GM19351 (cell line): ENCODE data around the gene NID1.
A peak's percentile ranks its signal among the peaks of the same experiment; 100 is the strongest.
"Not testable (repeated sequence)": the region's sequence is repeated elsewhere in the genome, so short reads cannot be mapped to it uniquely, and the experiment has no call there.

Experiments used
- ATAC-seq: cut with Tn5 transposase; IDR thresholded peaks from one replicate; pipeline ENCODE4 v1.9.1; 2021; ENCODE audit warnings: mild to moderate bottlenecking, moderate library complexity; ENCODE audit not compliant: unreplicated experiment

NID1 gene

DNA sequence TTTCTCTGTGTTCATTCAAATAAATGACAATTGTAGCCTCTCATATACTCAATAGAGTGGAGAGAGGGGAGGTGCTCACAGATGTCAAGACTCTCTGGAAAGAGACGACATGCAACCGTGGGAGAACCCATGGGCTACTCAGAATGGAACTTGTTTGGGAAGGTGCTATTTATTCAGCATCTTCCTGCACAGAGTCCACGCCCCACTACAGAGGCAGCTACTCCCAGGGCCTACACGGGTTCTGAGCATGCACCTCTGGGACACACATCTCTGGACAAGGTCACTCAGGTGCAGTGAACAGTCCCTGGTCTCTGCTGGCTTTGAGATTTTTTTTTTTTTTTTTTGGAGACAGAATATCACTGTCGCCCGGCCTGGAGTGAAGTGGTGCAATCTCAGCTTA lies 64.1 kb downstream of the NID1 start:
- no peak for ATAC-seq

DNA sequence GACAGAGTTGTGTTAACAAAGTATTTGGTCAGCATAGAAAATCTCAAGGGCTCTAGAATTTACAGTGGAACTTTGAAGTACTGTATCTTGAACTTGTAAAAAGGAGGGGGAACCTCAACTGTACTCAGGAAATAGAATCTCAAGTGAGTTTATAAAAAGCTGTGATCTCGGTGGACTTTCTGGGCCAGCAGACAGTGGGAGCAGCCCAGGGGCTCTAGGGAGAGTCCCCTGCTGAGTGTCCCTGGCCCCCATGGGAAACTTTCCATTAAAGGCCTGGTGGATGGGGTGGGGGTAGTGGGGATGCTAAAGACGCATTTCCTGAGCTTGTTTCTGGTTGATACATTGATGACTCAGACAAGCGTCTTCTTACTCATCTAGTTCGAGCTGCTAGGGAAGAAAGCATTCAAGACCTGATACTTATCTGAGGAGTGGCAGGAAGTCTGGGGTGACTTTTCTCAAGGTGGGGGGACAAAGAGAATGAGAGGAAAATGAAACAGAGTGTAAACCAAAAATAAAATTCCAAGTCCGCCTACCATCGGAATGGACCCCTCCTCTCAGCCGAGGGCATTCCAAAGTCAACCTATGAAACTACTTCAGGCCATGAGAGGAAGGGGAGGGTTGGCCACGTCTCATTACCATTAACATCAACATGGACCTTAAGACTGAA lies 65.5 kb downstream of the NID1 start:
- peak; percentile 76 for ATAC-seq

GRCh38 chr1:235998812-235999211 lies 66.1 kb downstream of the NID1 start:
- ATAC-seq, result peak; percentile 41

- no peak for ATAC-seq
These were observed 67.0 kb downstream of the NID1 start for GRCh38 chr1:235997931-235998330.

DNA sequence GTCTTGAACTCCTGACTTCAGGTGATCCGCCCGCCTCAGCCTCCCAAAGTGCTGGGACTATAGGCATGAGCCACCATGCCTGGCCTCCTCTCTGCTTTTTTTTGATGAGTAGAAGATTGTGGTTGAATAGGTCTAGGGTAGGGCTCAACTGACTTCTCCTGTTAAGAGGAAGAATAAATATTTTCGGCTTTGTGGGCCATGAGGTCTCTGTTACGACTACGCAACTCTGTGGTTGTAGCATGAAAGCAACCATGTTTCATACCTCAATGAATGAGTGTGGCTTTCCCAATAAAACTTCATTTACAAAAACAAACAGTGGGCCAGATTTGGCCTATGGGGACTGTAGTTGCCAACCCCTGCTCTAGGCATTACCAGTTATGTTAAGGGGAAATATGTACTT lies 67.8 kb downstream of the NID1 start:
- no peak for ATAC-seq

GRCh38 chr1:235996048-235996785 lies 68.7 kb downstream of the NID1 start:
- peak; percentile 31 for ATAC-seq

DNA sequence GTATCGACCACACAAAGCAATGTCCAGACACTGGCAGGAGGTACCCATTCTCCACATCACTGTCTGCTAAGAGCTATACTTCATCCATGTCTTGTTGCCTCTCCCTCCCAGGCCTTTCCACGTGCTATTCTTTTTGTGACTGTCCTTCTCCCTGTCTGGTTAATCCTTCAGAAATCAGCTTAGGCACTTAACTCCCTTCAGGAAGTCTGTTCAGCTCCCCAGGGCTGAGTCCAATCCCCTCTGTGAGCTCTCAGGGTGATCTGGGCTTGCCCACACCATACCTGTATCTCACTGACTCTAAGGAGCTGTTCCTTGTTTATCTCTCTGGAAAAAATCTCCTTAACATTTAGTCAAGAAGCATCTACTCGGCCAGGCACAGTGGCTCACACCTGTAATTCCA lies 69.4 kb downstream of the NID1 start:
- ATAC-seq, result no peak

DNA sequence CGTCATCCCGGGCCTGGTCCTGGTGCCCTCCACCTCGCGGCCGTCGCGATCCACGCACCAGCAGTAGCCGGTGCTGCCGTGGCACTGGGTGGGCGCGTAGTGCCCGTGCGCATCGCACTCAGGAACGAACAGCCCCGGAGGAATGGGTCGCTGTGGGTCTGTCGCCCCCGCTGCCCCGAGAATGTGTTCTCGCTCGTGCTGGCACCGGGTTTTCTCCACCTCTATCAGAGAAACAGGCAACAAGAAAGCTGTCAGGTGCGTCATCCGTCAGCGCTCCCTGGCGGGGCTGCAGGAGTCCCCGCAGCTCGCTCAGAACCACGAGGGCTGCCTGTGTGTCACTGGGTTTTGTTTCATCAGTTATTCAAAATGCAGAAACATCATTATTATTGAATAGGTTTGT lies 71.2 kb downstream of the NID1 start:
- ATAC-seq, result no peak

- no peak for ATAC-seq
These were observed 72.0 kb downstream of the NID1 start for GRCh38 chr1:235992868-235993267.

DNA sequence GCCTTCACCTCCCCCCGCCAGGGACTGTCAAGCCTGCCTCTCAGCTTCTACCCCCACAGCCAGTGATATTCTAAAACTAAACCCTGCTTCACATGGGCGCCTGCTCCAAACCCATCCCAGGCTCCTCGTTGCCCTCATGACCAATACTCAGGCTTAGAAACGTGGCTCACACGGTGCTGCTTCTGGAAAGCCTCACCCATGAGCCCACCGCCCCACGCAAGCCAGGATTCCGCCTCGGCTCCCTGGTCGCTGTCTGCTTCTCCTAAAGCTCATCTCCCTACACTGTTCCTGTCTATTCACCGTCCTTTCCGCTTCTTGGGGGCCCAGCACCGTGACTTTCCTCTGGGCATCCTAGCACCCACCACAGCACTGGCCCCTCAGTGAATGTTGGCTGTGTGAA lies 72.5 kb downstream of the NID1 start:
- ATAC-seq, result no peak

- ATAC-seq, result no peak
These were observed 74.5 kb downstream of the NID1 start for GRCh38 chr1:235990330-235990795.

- no peak for ATAC-seq
These were observed 75.8 kb downstream of the NID1 start for GRCh38 chr1:235989105-235989504.

DNA sequence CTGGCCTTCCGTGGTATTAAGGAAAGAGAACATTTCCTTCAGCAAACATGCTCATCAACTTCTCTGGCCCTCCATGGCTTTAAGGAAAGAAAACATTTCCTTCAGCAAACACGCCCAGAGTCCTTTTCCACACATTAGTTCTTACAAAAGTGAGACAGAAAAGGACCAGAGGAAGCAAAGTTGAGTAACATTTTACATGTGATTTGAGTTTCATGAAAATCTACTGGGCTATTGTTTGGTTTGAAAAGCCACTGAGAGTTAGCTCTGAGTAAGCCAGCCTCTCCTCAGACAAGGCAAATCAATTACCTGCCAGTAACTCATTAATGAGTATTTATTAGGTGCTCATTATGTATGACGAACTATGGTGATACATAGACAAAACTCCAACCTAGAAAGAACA lies 78.0 kb downstream of the NID1 start:
- ATAC-seq, result no peak

DNA sequence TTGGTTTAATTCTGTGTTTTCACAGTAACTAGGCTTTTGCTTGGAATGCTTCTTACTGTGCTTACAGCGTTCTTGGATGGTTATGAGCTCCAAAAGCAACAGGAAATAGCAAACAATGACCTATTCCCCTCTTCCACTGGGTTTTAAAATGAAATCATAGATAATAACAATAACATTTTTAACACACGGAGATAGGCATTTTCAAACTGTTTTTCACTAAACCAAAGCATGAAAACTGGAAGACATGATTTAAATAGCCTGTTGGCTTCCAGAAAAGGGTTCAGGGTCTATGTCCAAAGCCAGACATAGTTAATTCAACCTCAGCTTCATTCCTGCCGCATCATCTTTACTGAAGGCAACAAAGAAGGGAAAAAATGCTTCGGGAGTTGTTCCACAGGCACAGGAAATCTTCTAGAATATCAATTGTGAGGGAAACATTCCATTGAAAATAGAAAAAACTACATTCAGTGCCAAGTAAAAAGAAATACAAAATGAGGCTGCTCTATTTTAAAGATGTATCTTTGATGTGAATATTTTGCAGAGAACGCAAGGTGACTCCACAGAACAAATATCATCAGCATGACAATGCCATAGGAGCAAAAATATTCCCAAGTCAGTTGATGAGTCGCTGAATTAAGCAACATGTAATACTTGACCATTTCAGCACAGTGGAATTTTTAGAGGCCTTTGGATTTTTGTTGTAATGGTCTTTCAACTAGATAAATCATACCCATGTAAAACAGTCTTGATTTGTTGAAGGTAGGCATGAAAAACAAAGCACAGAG lies 80.7 kb downstream of the NID1 start:
- no peak for ATAC-seq

DNA sequence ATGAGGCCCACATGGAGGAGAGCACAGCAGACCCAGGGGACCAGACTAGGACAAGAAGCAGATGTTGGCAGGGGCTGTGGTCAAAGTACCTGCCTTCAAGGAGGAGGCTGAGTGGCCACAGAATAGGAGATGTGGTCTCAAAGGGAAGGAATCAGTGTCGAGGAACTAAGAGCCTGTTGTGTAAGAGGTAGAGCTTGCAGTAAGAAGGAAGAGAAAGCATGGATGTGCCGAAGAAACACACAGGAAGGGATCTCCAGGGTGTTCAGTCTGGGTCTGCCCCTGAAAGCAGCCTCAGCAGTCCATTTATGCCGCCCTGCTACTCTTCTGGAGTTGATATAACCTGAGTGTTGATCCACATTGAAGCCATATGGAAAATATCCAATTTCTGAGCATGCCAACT lies 83.9 kb downstream of the NID1 start:
- no peak for ATAC-seq

DNA sequence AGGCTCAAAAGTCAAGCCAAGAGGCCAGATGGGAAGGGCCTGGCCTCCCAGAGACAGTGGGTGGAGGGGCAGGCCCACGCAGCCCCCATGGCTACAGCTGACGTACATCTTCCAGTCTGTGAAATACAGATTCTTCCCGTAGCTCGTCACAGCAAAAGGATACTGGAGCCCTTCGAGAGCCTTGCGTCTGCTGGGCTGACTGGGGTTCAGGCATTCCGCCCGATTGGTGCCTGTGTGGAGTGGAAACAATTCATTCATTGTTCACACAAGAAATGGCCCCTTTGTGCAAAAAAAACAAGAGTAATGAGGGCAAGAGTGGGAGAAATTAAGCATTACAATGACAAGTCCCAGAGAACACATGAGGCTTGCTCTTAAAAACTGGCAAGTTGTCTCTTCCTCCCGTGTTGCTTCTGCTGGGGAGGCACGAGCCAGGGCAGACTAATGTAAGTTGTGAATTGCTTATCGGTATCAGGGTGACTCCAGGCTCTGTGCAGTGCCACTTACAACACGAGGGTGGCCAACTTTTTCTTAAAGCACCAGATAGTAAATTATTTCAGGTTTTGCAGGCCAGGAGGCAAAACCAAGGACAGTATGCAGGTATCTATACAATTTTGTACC lies 85.1 kb downstream of the NID1 start:
- ATAC-seq, result no peak

DNA sequence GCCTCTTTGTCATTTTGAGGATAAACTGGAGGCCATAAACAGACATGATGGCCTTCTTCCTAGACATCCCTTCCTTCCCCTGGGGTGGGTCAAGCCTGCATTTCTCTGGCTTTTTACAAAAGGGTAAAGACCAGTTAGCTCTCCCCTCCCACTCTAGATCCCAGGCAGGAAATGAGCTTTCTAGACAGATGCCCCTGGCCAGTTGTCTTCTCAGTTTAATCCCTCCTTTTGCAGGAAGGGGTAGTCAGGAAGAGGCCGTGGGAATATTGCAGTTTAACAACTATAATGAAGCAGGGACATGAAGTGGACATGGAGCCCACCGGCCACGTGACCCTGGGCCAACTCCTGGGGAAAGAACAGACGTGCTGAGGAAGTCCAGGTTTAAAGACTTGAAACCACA lies 85.7 kb downstream of the NID1 start:
- no peak for ATAC-seq

DNA sequence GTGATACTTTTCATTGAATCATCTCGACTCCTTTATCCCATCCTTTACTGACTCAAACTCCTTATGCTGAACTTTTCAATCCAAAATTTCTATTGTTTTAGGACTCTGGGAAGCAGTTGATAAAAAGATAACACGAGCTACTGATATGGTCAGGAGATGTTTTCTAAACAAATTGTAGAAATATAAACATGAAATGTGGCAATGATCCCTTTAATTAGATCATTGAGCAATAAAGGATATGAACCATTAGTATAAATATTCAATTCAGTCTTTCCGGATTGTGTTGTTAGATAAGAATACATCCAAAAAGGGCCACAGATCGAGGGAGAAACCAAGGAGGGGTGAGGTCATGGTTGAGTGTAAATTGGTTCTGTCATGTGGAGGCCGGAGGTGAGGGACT lies 88.4 kb downstream of the NID1 start:
- no peak for ATAC-seq

- ATAC-seq, result no peak
These were observed 90.3 kb downstream of the NID1 start for GRCh38 chr1:235974616-235975015.

DNA sequence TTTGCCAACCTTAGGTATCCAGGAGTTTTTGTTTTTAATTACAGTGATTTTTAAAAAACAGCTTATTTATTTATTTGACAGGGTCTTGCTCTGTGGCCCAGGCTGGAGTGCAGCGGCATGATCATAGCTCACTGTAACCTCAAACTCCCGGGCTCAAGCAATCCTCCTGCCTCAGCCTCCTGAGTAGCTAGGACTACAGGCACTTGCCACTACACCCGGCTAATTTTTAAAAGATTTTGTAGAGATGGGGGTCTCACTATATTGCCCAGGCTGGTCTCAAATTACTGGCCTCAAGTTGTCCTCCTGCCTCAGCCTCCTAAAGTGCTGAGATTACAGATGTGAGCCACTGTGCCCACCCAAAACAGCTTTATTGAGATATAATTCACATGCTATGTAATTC lies 92.2 kb downstream of the NID1 start:
- ATAC-seq, result not testable (repeated sequence)

DNA sequence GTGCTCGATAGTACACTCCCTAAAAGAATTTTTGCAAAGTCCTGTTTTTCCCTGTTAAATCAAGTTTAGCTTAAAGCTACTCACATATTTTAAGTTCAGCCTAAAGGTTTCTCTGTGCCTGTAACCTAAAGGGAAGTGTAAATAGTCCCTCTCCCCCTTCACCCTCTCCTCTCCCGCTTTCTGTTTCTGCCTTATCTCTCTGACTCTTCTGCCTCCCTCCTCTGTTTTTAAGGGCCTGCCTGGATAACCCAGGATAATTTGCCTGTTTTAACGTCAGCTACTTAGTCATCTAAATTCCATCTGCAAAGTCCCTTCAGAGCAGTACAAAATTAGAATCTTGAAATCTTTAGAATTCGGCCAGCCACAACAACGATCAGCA lies 92.6 kb downstream of the NID1 start:
- peak; percentile 28 for ATAC-seq
